DND-41 (cell line): ENCODE measurements around the gene LZTFL1.

ENCODE experiments used
- CTCF ChIP-seq: IDR thresholded peaks from 2 replicates; pipeline ENCODE4 v1.5.1; 2012; ENCODE audit warnings: borderline replicate concordance, low read length, moderate library complexity, mild to moderate bottlenecking; ENCODE audit not compliant: poor library complexity, severe bottlenecking; ENCODE audit errors: extremely low read depth
- EZH2 ChIP-seq: IDR thresholded peaks from 3 replicates; pipeline ENCODE4 v1.6.1; 2012; ENCODE audit warnings: borderline replicate concordance, low read depth, mild to moderate bottlenecking, moderate library complexity, low read length, inconsistent platforms; ENCODE audit not compliant: severe bottlenecking

GRCh38 chr3:45800611-45801010, 41.3 kb downstream of the LZTFL1 start:
- no peak for TF ChIP-seq CTCF
- TF ChIP-seq EZH2 = no peak
